Measurements from ENCODE around the gene PXMP4. TPM values are rescaled to one million over a fixed set of nuclear protein-coding genes. Genes with fewer than 3 reads are reported as not detected.

Gene PXMP4
- total and polyA plus RNA-seq, 5 donors: 4.2 to 12.9 (median 10.2) TPM

GRCh38 chr20:33753143-33753542 is 33.0 kb upstream of the PXMP4 start:
- intact Hi-C loops (cut with DNase I): no loop called here
- Histone ChIP-seq H3K9me3 (ENCODE audit: control insufficient read depth, low read length) (no peaks in the 10 kb centered on the region), H3K27ac (ENCODE audit: low read length) (no peak overlapping the region), H3K4me3 (ENCODE audit: low read length) (no peak overlapping the region), H3K4me1 (ENCODE audit: control insufficient read depth, insufficient read depth, low read length) (no peaks in the 10 kb centered on the region), H3K27me3 (ENCODE audit: control insufficient read depth, insufficient read depth) (no peaks in the 10 kb centered on the region)
- DNase-seq (no peak), ATAC-seq (peak; percentile 15 to 21)
- WGBS: 96% methylated on average over 7 of the region's 7 CpGs

DNA sequence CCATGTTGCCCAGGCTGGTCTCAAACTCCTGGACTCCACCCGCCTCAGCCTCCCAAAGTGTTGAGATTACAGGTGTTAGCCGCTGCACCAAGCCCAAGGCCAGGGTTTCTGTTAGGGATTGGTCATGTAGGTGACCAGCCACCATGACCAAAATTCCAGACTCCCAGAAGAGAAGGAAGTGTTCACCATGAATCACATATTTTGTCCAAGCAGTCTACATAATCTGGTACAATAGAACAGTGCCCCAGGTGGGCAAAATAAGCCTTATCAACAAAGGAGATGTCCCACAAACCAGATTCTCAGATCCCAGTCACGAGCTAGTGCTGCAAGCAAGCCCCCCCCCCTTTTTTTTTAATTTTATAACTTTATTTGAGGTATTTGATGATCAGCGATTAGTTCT is 31.7 kb upstream of the PXMP4 start:
- Histone ChIP-seq H3K4me1 (ENCODE audit: control insufficient read depth, insufficient read depth, low read length) (no peaks in the 10 kb centered on the region), H3K9me3 (ENCODE audit: control insufficient read depth, low read length) (no peaks in the 10 kb centered on the region), H3K27ac (ENCODE audit: low read length) (no peak overlapping the region), H3K27me3 (ENCODE audit: control insufficient read depth, insufficient read depth) (no peaks in the 10 kb centered on the region), H3K4me3 (ENCODE audit: low read length) (no peak overlapping the region)
- ATAC-seq (no peak), DNase-seq (no peak)
- 93% methylated on average over 4 of the region's 4 CpGs for WGBS
- intact Hi-C loops (cut with DNase I): no loop called here

- Histone ChIP-seq H3K27ac (ENCODE audit: low read length) (no peak overlapping the region), H3K9me3 (ENCODE audit: control insufficient read depth, low read length) (no peaks in the 10 kb centered on the region), H3K4me1 (ENCODE audit: control insufficient read depth, insufficient read depth, low read length) (no peaks in the 10 kb centered on the region), H3K27me3 (ENCODE audit: control insufficient read depth, insufficient read depth) (no peaks in the 10 kb centered on the region), H3K4me3 (ENCODE audit: low read length) (no peak overlapping the region)
- peak; percentile 56 to 80 for ATAC-seq
- peak in 1 of 3 donors; percentile 56 for DNase-seq
- intact Hi-C loops (cut with DNase I): no loop called here
- 75% methylated on average over 12 of the region's 12 CpGs for WGBS
Observed at GRCh38 chr20:33746325-33746998, 26.4 kb upstream of the PXMP4 start.

DNA sequence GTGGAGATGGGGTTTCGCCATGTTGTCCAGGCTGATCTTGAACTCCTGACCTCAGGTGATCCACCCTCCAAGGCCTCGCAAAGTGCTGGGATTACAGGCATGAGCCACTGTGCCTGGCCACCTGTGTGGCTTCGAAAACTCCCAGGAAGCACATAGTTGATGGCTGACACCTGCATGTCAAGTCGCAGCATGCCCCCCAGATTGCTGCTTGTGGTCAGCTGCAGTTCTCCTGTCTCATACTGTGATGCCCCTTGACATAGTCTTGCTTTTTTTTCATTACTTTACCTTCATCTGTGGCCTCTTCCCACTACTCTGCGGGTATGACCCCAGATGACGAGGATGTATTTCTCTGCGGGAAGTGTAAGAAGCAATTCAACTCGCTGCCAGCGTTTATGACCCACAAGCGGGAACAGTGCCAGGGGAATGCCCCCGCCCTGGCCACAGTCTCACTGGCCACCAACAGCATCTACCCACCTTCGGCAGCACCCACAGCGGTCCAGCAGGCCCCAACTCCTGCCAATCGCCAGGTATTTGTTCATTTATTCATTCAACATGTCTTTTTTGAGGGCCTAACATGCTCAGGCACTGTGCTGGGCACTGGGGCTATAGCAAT is 24.8 kb upstream of the PXMP4 start:
- Histone ChIP-seq H3K4me1 (ENCODE audit: control insufficient read depth, insufficient read depth, low read length) (no peaks in the 10 kb centered on the region), H3K4me3 (ENCODE audit: low read length) (no peak overlapping the region), H3K27me3 (ENCODE audit: control insufficient read depth, insufficient read depth) (no peaks in the 10 kb centered on the region), H3K9me3 (ENCODE audit: control insufficient read depth, low read length) (no peaks in the 10 kb centered on the region), H3K27ac (ENCODE audit: low read length) (no peak overlapping the region)
- ATAC-seq (no peak), DNase-seq (no peak)
- WGBS: 94% methylated on average over 14 of the region's 14 CpGs
- intact Hi-C loops (cut with DNase I): no loop called here

DNA sequence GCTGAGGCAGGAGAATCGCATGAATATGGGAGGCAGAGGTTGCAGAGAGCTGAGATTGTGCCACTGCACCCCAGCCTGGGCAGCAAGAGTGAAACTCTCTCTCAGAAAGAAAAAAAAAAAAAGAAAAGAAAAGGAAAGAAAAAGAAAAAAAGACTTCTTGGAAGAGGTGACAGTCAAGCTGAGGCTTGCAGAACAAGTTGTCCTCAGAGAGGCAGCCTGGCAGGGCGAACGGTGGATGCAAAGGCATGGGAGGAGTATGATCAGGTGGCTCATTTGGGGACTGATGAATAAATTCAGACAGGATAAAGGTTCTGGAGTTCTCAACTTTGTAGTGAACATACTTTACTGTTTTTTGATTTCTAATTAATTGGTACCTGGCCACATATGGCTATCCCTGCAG is 24.1 kb upstream of the PXMP4 start:
- H3K4me1 ChIP-seq (ENCODE audit: control insufficient read depth, insufficient read depth, low read length): no peaks in the 10 kb centered on the region

GRCh38 chr20:33740189-33740588 is 20.1 kb upstream of the PXMP4 start:
- H3K27me3 ChIP-seq (ENCODE audit: control insufficient read depth, insufficient read depth): no peaks in the 10 kb centered on the region
- H3K4me1 ChIP-seq (ENCODE audit: control insufficient read depth, insufficient read depth, low read length): no peaks in the 10 kb centered on the region
- intact Hi-C loops (cut with DNase I): no loop called here
- H3K9me3 ChIP-seq (ENCODE audit: control insufficient read depth, low read length): no peaks in the 10 kb centered on the region
- H3K4me3 ChIP-seq (ENCODE audit: low read length): no peak overlapping the region
- ATAC-seq (no peak), DNase-seq (no peak)
- WGBS: 88% methylated on average over 1 of the region's 1 CpG
- no peak overlapping the region for H3K27ac ChIP-seq (ENCODE audit: low read length)

More for the DNA sequence above, 24.1 kb upstream of the PXMP4 start:
- DNase-seq (no peak), ATAC-seq (no peak)
- H3K4me3 ChIP-seq (ENCODE audit: low read length): no peak overlapping the region
- intact Hi-C loops (cut with DNase I): no loop called here
- H3K27ac ChIP-seq (ENCODE audit: low read length): no peak overlapping the region
- H3K9me3 ChIP-seq (ENCODE audit: control insufficient read depth, low read length): no peaks in the 10 kb centered on the region
- WGBS: 87% methylated on average over 3 of the region's 3 CpGs
- H3K27me3 ChIP-seq (ENCODE audit: control insufficient read depth, insufficient read depth): no peaks in the 10 kb centered on the region

DNA sequence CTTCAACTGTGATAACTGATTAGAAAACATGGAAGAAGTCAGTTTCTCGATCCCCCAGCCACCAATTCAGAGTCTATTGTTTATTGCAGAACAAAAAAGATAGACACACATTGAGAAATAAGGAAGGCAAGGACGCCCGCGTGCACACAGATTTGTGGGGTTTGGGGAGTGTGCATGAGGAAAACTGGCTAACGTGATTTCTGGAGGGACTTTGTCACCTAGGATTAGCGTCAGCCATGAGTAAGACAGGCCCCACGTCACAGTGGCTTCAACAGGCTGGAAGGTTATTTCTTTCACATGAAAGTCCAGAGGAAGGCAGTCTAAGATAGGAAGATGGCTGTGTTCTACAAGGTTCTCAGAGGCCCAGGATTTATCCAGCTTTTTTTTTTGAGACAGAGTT is 19.4 kb upstream of the PXMP4 start:
- ATAC-seq (no peak), DNase-seq (no peak)
- intact Hi-C loops (cut with DNase I): no loop called here
- Histone ChIP-seq H3K4me1 (ENCODE audit: control insufficient read depth, insufficient read depth, low read length) (no peaks in the 10 kb centered on the region), H3K27me3 (ENCODE audit: control insufficient read depth, insufficient read depth) (no peaks in the 10 kb centered on the region), H3K9me3 (ENCODE audit: control insufficient read depth, low read length) (no peaks in the 10 kb centered on the region), H3K27ac (ENCODE audit: low read length) (no peak overlapping the region), H3K4me3 (ENCODE audit: low read length) (no peak overlapping the region)
- WGBS: 89% methylated on average over 7 of the region's 7 CpGs

GRCh38 chr20:33736962-33737361 is 16.9 kb upstream of the PXMP4 start:
- H3K27ac ChIP-seq (ENCODE audit: low read length): no peak overlapping the region
- no peaks in the 10 kb centered on the region for H3K4me1 ChIP-seq (ENCODE audit: control insufficient read depth, insufficient read depth, low read length)
- no peaks in the 10 kb centered on the region for H3K27me3 ChIP-seq (ENCODE audit: control insufficient read depth, insufficient read depth)
- 99% methylated on average over 3 of the region's 3 CpGs for WGBS
- ATAC-seq (no peak), DNase-seq (no peak)
- H3K4me3 ChIP-seq (ENCODE audit: low read length): no peak overlapping the region
- no peaks in the 10 kb centered on the region for H3K9me3 ChIP-seq (ENCODE audit: control insufficient read depth, low read length)
- intact Hi-C loops (cut with DNase I): no loop called here

- Histone ChIP-seq H3K27me3 (ENCODE audit: control insufficient read depth, insufficient read depth) (no peaks in the 10 kb centered on the region), H3K4me3 (ENCODE audit: low read length) (no peak overlapping the region), H3K4me1 (ENCODE audit: control insufficient read depth, insufficient read depth, low read length) (no peaks in the 10 kb centered on the region), H3K9me3 (ENCODE audit: control insufficient read depth, low read length) (no peaks in the 10 kb centered on the region), H3K27ac (ENCODE audit: low read length) (peak overlapping the region; percentile 66)
- 53% methylated on average over 6 of the region's 6 CpGs for WGBS
- intact Hi-C loops (cut with DNase I): no loop called here
- ATAC-seq (peak; percentile 18 to 47), DNase-seq (no peak)
Observed at GRCh38 chr20:33733654-33734576, 13.8 kb upstream of the PXMP4 start.

GRCh38 chr20:33732166-33732970 is 12.3 kb upstream of the PXMP4 start:
- ATAC-seq: peak; percentile 80 to 87
- no peaks in the 10 kb centered on the region for H3K4me1 ChIP-seq (ENCODE audit: control insufficient read depth, insufficient read depth, low read length)
- H3K4me3 ChIP-seq (ENCODE audit: low read length): peak overlapping the region; percentile 24
- no peaks in the 10 kb centered on the region for H3K27me3 ChIP-seq (ENCODE audit: control insufficient read depth, insufficient read depth)
- intact Hi-C loops (cut with DNase I): no loop called here
- 2% methylated on average over 68 of the region's 68 CpGs for WGBS
- H3K27ac ChIP-seq (ENCODE audit: low read length): peak overlapping the region; percentile 88
- DNase-seq: peak; percentile 88 to 96 (median 96)
- H3K9me3 ChIP-seq (ENCODE audit: control insufficient read depth, low read length): no peaks in the 10 kb centered on the region

All from right cardiac atrium (tissue), 5 donors.